ENCODE results near the gene SUCLG1. TPM values are rescaled to one million over a fixed set of nuclear protein-coding genes. Genes with fewer than 3 reads are reported as not detected.
"Not testable (repeated sequence)": the region's sequence is repeated elsewhere in the genome, so short reads cannot be mapped to it uniquely, and the experiment has no call there.

The SUCLG1 gene
- polyA plus RNA-seq (ENCODE audit: insufficient read length): 79.2 TPM

- peak; percentile 67 for DNase-seq (ENCODE audit: low read depth)
Observed at GRCh38 chr2:84459018-84459943, at the start of gene SUCLG1. SUCLG1 (minus strand) TSS chr2:84459280; CDS start chr2:84459269, 11 bp downstream.

GRCh38 chr2:84498150-84498799 lies 39.2 kb upstream of the SUCLG1 start:
- DNase-seq (ENCODE audit: low read depth): no peak

GRCh38 chr2:84497285-84497684 lies 38.2 kb upstream of the SUCLG1 start:
- DNase-seq (ENCODE audit: low read depth): no peak

GRCh38 chr2:84496386-84496785 lies 37.3 kb upstream of the SUCLG1 start:
- DNase-seq (ENCODE audit: low read depth): no peak

GRCh38 chr2:84495539-84496146 lies 36.6 kb upstream of the SUCLG1 start:
- DNase-seq (ENCODE audit: low read depth): peak; percentile 20

GRCh38 chr2:84494070-84494469 lies 35.0 kb upstream of the SUCLG1 start:
- no peak for DNase-seq (ENCODE audit: low read depth)

GRCh38 chr2:84493514-84493913 lies 34.4 kb upstream of the SUCLG1 start:
- no peak for DNase-seq (ENCODE audit: low read depth)

GRCh38 chr2:84492571-84492970 lies 33.5 kb upstream of the SUCLG1 start:
- DNase-seq (ENCODE audit: low read depth): no peak

GRCh38 chr2:84491741-84492140 lies 32.7 kb upstream of the SUCLG1 start:
- DNase-seq (ENCODE audit: low read depth): no peak

- no peak for DNase-seq (ENCODE audit: low read depth)
Observed at GRCh38 chr2:84491256-84491655, 32.2 kb upstream of the SUCLG1 start.

- no peak for DNase-seq (ENCODE audit: low read depth)
Observed at GRCh38 chr2:84487298-84487996, 28.4 kb upstream of the SUCLG1 start.

GRCh38 chr2:84486441-84487115 lies 27.5 kb upstream of the SUCLG1 start:
- no peak for DNase-seq (ENCODE audit: low read depth)

GRCh38 chr2:84483320-84483719 lies 24.2 kb upstream of the SUCLG1 start:
- no peak for DNase-seq (ENCODE audit: low read depth)

GRCh38 chr2:84482603-84483002 lies 23.5 kb upstream of the SUCLG1 start:
- DNase-seq (ENCODE audit: low read depth): no peak

- no peak for DNase-seq (ENCODE audit: low read depth)
Observed at GRCh38 chr2:84481702-84482101, 22.6 kb upstream of the SUCLG1 start.

GRCh38 chr2:84478867-84479266 lies 19.8 kb upstream of the SUCLG1 start:
- no peak for DNase-seq (ENCODE audit: low read depth)

GRCh38 chr2:84477886-84478285 lies 18.8 kb upstream of the SUCLG1 start:
- DNase-seq (ENCODE audit: low read depth): no peak

GRCh38 chr2:84474176-84474575 lies 15.1 kb upstream of the SUCLG1 start:
- no peak for DNase-seq (ENCODE audit: low read depth)

- no peak for DNase-seq (ENCODE audit: low read depth)
Observed at GRCh38 chr2:84472856-84473565, 13.9 kb upstream of the SUCLG1 start.

GRCh38 chr2:84472423-84472822 lies 13.3 kb upstream of the SUCLG1 start:
- DNase-seq (ENCODE audit: low read depth): not testable (repeated sequence)

GRCh38 chr2:84467389-84467788 lies 8.3 kb upstream of the SUCLG1 start:
- DNase-seq (ENCODE audit: low read depth): no peak
